Keratinocyte (primary cell): ENCODE data around the gene SGO2. TPM values are rescaled to one million over a fixed set of nuclear protein-coding genes. Genes with fewer than 3 reads are reported as not detected.

Experiments
- DNase-seq: peaks from one replicate; pipeline ENCODE4 v3.0.0-alpha.2; 2011; ENCODE audit warnings: low read depth, missing footprints, low spot score
- FAIRE-seq: peaks from 2 replicates; lab custom pipeline; 2011; peaks lifted over from hg19 to GRCh38; lab: Jason Lieb, UNC
- H2AFZ ChIP-seq: 2 replicates; pipeline ENCODE4 v1.6.0; 2012; ENCODE audit warnings: low read length, control low read depth, inconsistent platforms; ENCODE audit not compliant: control insufficient read depth
- H3K27ac ChIP-seq: 2 replicates; pipeline ENCODE4 v1.5.1; 2011; ENCODE audit warnings: low read length; ENCODE audit not compliant: control insufficient read depth, insufficient read depth
- H3K27me3 ChIP-seq: 3 replicates; pipeline ENCODE4 v1.6.0; 2011; ENCODE audit warnings: low read length; ENCODE audit not compliant: control insufficient read depth, insufficient read depth; ENCODE audit errors: extremely low read depth
- H3K36me3 ChIP-seq, 2 experiments: 2 replicates in 1 of 2; 3 replicates in 1 of 2; pipeline ENCODE4 v1.5.1; 2011; ENCODE audit warnings: low read length in 2 of 2, mild to moderate bottlenecking in 1 of 2; ENCODE audit not compliant: control insufficient read depth in 2 of 2, insufficient read depth in 2 of 2; ENCODE audit errors: extremely low read depth in 1 of 2
- H3K4me1 ChIP-seq: 3 replicates; pipeline ENCODE4 v1.5.1; 2011; ENCODE audit warnings: low read length; ENCODE audit not compliant: control insufficient read depth, insufficient read depth; ENCODE audit errors: extremely low read depth
- H3K4me2 ChIP-seq: 3 replicates; pipeline ENCODE4 v1.6.0; 2011; ENCODE audit warnings: low read depth, low read length; ENCODE audit not compliant: control insufficient read depth, insufficient read depth; ENCODE audit errors: extremely low read depth
- H3K4me3 ChIP-seq, 3 experiments: fragments of 200-600 bp in 1 of 3; sonication (generic) in 1 of 3; 2 replicates in 2 of 3; 3 replicates in 1 of 3; pipeline ENCODE4 v1.5.1; 2011 to 2016; ENCODE audit warnings: low read length in 3 of 3, mild to moderate bottlenecking in 3 of 3, control low read depth in 2 of 3, inconsistent platforms in 1 of 3, low read depth in 1 of 3, mixed read lengths in 1 of 3, mixed run types in 1 of 3, moderate library complexity in 1 of 3; ENCODE audit not compliant: control insufficient read depth in 2 of 3, insufficient read depth in 2 of 3; ENCODE audit errors: extremely low read depth in 1 of 3
- H3K79me2 ChIP-seq: 2 replicates; pipeline ENCODE4 v1.6.0; 2012; ENCODE audit warnings: low read length; ENCODE audit not compliant: control insufficient read depth, insufficient read depth
- H3K9ac ChIP-seq: 3 replicates; pipeline ENCODE4 v1.6.0; 2011; ENCODE audit warnings: low read length; ENCODE audit not compliant: control insufficient read depth, insufficient read depth; ENCODE audit errors: extremely low read depth
- H3K9me1 ChIP-seq: 3 replicates; pipeline ENCODE4 v1.6.0; 2011; ENCODE audit warnings: low read length; ENCODE audit not compliant: control insufficient read depth, insufficient read depth; ENCODE audit errors: extremely low read depth
- H3K9me3 ChIP-seq: 2 replicates; pipeline ENCODE4 v1.5.1; 2012; ENCODE audit warnings: low read depth, low read length; ENCODE audit not compliant: control insufficient read depth
- H4K20me1 ChIP-seq: 3 replicates; pipeline ENCODE4 v1.6.0; 2011; ENCODE audit warnings: low read length; ENCODE audit not compliant: control insufficient read depth, insufficient read depth; ENCODE audit errors: extremely low read depth
- CTCF ChIP-seq, 3 experiments: IDR thresholded peaks in 1 of 3; conservative IDR thresholded peaks in 1 of 3; optimal IDR thresholded peaks in 1 of 3; 2 replicates in 2 of 3; 3 replicates in 1 of 3; pipeline versions ENCODE3 to v1.5.1; 2011; ENCODE audit warnings: low read length in 3 of 3, mild to moderate bottlenecking in 3 of 3, moderate library complexity in 2 of 3, control low read depth in 1 of 3, inconsistent platforms in 1 of 3; ENCODE audit not compliant: insufficient read depth in 2 of 3; ENCODE audit errors: extremely low read depth in 1 of 3
- EZH2 ChIP-seq: IDR thresholded peaks from one replicate; pipeline ENCODE4 v1.6.1; 2012; ENCODE audit warnings: inconsistent platforms, mild to moderate bottlenecking, low read length, moderate library complexity
- dilution Hi-C: fragments of 300-500 bp; cut with MboI; formaldehyde crosslinking; loops from one replicate; pipeline ENCODE4 v1.7.0; 2020; ENCODE audit warnings: low sequenced_read_pairs; ENCODE audit not compliant: extremely low pct_ligation_motif_present
- polyA plus RNA-seq, 5 experiments: library from polyadenylated mRNA; depleted of rRNA in 3 of 5; stranded (reverse) in 3 of 5; stranded (forward) in 1 of 5; unstranded in 1 of 5; fragments of >200 nt; gene quantifications; 1 replicate in 1 of 5; 2 replicates in 3 of 5; 3 replicates in 1 of 5; pipeline versions ENCODE4 v1.2.1 to v1.2.3, GENCODE V29; 2011 to 2012; ENCODE audit warnings: missing spikeins in 2 of 5, low read depth in 1 of 5, low replicate concordance in 1 of 5

Gene SGO2
- polyA plus RNA-seq, 1 donor (not counting 4 experiments of a cell fraction or from before 2014, with no cell fraction given), result 8.6 TPM

- DNase-seq (peak; percentile 25), FAIRE-seq (no peak)
- Histone ChIP-seq H4K20me1 (no peaks in the 10 kb centered on the region), H3K79me2 (peaks cover 8% of the 10 kb centered on the region), H3K9me1 (no peaks in the 10 kb centered on the region), H3K4me3 (peak within 1 kb of the TSS; percentile 64 to 91 (median 85)), H3K36me3 (peaks cover 0 to 4% of the 10 kb centered on the region in 2 experiments), H3K9ac (peak within 1 kb of the TSS; percentile 87), H3K27ac (peak within 1 kb of the TSS; percentile 48), H3K4me2 (peak within 1 kb of the TSS; percentile 84), H2AFZ (peak within 1 kb of the TSS; percentile 73), H3K4me1 (peaks cover 6% of the 10 kb centered on the region), H3K27me3 (no peaks in the 10 kb centered on the region), H3K9me3 (no peaks in the 10 kb centered on the region)
- dilution Hi-C loops, result no loop called here
- TF ChIP-seq CTCF (optimal IDR thresholded peaks at IDR 0.05 in 1 of 3, IDR thresholded peaks at IDR 0.05 in 1 of 3, conservative IDR thresholded peaks at IDR 0.05 in 1 of 3; ENCODE audit: extremely low read depth in 1 of 3, insufficient read depth in 2 of 3, low read length in 3 of 3) (peak; percentile 42 to 91 (median 79)), EZH2 (no peak)
These were observed 16.2 kb upstream of the SGO2 start, which contains the start of gene KCTD18 for GRCh38 chr2:200509612-200510433. KCTD18 (minus strand) TSS chr2:200510068; CDS start chr2:200507016, 3,052 bp downstream.

- Histone ChIP-seq H3K4me2 (no peak overlapping the region), H3K9ac (no peak overlapping the region), H3K27me3 (no peaks in the 10 kb centered on the region), H3K9me3 (no peaks in the 10 kb centered on the region), H3K4me3 (no peak overlapping the region), H3K36me3 (no peaks in the 10 kb centered on the region), H4K20me1 (no peaks in the 10 kb centered on the region), H2AFZ (no peak overlapping the region), H3K4me1 (no peaks in the 10 kb centered on the region), H3K79me2 (no peaks in the 10 kb centered on the region), H3K9me1 (no peaks in the 10 kb centered on the region), H3K27ac (no peak overlapping the region)
- no peak for FAIRE-seq
- dilution Hi-C loops, result no loop called here
- DNase-seq, result no peak
- TF ChIP-seq EZH2, result no peak
- no peak for TF ChIP-seq CTCF (optimal IDR thresholded peaks at IDR 0.05 in 1 of 3, IDR thresholded peaks at IDR 0.05 in 1 of 3, conservative IDR thresholded peaks at IDR 0.05 in 1 of 3; ENCODE audit: extremely low read depth in 1 of 3, insufficient read depth in 2 of 3, low read length in 3 of 3)
These were observed 10.9 kb upstream of the SGO2 start for GRCh38 chr2:200515155-200515554.
